Measurements from ENCODE around the gene EMILIN2.

DNA sequence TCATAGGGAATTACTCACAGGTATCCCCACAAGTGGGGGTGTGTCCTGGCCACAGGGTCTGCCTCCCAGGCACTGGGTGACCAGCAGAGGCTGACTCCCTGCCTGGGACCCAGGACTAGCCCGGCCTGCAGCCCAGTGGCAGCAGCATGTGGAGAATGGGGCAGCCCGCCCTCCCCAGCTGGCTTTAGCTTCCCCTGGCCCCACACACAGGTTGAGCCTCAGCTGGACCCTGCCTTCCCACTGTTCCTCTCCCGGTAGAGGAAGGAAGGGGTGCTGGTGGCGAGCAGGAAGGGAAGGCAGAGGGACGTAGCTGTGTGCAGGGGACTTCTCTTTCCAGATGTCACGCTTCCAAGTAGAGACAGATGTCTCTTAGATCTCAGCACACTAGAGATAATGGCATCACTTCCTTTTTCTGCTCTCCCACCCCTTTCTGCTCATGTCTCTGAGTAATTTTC lies 51.4 kb downstream of the EMILIN2 start:
- TF ChIP-seq, protein P1, sequence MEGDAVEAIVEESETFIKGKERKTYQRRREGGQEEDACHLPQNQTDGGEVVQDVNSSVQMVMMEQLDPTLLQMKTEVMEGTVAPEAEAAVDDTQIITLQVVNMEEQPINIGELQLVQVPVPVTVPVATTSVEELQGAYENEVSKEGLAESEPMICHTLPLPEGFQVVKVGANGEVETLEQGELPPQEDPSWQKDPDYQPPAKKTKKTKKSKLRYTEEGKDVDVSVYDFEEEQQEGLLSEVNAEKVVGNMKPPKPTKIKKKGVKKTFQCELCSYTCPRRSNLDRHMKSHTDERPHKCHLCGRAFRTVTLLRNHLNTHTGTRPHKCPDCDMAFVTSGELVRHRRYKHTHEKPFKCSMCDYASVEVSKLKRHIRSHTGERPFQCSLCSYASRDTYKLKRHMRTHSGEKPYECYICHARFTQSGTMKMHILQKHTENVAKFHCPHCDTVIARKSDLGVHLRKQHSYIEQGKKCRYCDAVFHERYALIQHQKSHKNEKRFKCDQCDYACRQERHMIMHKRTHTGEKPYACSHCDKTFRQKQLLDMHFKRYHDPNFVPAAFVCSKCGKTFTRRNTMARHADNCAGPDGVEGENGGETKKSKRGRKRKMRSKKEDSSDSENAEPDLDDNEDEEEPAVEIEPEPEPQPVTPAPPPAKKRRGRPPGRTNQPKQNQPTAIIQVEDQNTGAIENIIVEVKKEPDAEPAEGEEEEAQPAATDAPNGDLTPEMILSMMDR (IDR thresholded peaks at IDR 0.05), result no peak
- TF ChIP-seq EZH2 (IDR thresholded peaks at IDR 0.05; ENCODE audit: borderline replicate concordance, insufficient read depth, low read depth, low read length, poor library complexity, severe bottlenecking), result no peak
